ENCODE data around the gene DPYSL5. TPM values are rescaled to one million over a fixed set of nuclear protein-coding genes. Genes with fewer than 3 reads are reported as not detected.

Gene DPYSL5
- polyA plus RNA-seq, 3 donors: not detected

- H3K9me3 ChIP-seq (replicated peaks in 1 of 2; ENCODE audit: control insufficient read depth in 1 of 2, insufficient read depth in 1 of 2, low read length in 2 of 2): no peaks in the 10 kb centered on the region
- H3K4me2 ChIP-seq (replicated peaks; ENCODE audit: extremely low read depth, low read length, poor library complexity, severe bottlenecking): no peak overlapping the region
- intact Hi-C loops (cut with micrococcal nuclease): no loop called here
- peaks cover 0 to 4% (median 2%) of the 10 kb centered on the region in 7 donors for H3K9me3 Mint-ChIP-seq
- no peaks in the 10 kb centered on the region for H3K27me3 ChIP-seq (ENCODE audit: control insufficient read depth in 2 of 2, insufficient read depth in 2 of 2, low read length in 2 of 2)
- H4K20me1 ChIP-seq (ENCODE audit: insufficient read depth, low read length): no peaks in the 10 kb centered on the region
- TF ChIP-seq CTCF (IDR thresholded peaks at IDR 0.05): no peak
- H3K27ac ChIP-seq (ENCODE audit: low read depth in 1 of 2, low read length in 2 of 2): no peak overlapping the region
- no peak for DNase-seq
- H3K4me1 Mint-ChIP-seq: no peaks in the 10 kb centered on the region
- H3K4me3 ChIP-seq (replicated peaks in 1 of 3; ENCODE audit: low read depth in 2 of 3, low read length in 3 of 3): no peak overlapping the region
- H3K79me2 ChIP-seq (ENCODE audit: insufficient read depth, low read length): no peaks in the 10 kb centered on the region
- H3K27ac Mint-ChIP-seq: peak overlapping the region in 2 of 7 donors; percentile 3 to 77
- 100% methylated on average over 6 of the region's 7 CpGs for WGBS (ENCODE audit: insufficient coverage)
- H3K27me3 Mint-ChIP-seq (ENCODE audit: low read depth in 3 of 3): peaks cover 0 to 2% (median 0%) of the 10 kb centered on the region in 3 donors
- H3K4me3 Mint-ChIP-seq: no peak overlapping the region
- peaks cover 10 to 28% of the 10 kb centered on the region in 2 donors for H3K36me3 ChIP-seq (replicated peaks in 1 of 2; ENCODE audit: control insufficient read depth in 1 of 2, insufficient read depth in 2 of 2, low read length in 2 of 2)
- H3K36me3 Mint-ChIP-seq: peaks cover 26 to 45% of the 10 kb centered on the region in 2 donors
- H2AFZ ChIP-seq (ENCODE audit: insufficient read depth, low read depth, low read length, poor library complexity, severe bottlenecking): no peak overlapping the region
- no peaks in the 10 kb centered on the region for H3K4me1 ChIP-seq (ENCODE audit: control insufficient read depth in 1 of 2, insufficient read depth in 2 of 2, low read length in 2 of 2)
- H3K9ac ChIP-seq (ENCODE audit: insufficient read depth, low read length, poor library complexity, severe bottlenecking): no peak overlapping the region
Observed at GRCh38 chr2:26801796-26802195, 46.1 kb upstream of the DPYSL5 start.

GRCh38 chr2:26805241-26805676 is 42.7 kb upstream of the DPYSL5 start:
- intact Hi-C loops (cut with micrococcal nuclease): no loop called here
- TF ChIP-seq CTCF (IDR thresholded peaks at IDR 0.05): no peak
- peaks cover 4 to 5% of the 10 kb centered on the region in 2 donors for H3K4me1 ChIP-seq (ENCODE audit: control insufficient read depth in 1 of 2, insufficient read depth in 2 of 2, low read length in 2 of 2)
- WGBS (ENCODE audit: insufficient coverage): 100% methylated on average over 3 of the region's 5 CpGs
- no peaks in the 10 kb centered on the region for H4K20me1 ChIP-seq (ENCODE audit: insufficient read depth, low read length)
- peaks cover 4 to 11% of the 10 kb centered on the region in 2 donors for H3K36me3 ChIP-seq (replicated peaks in 1 of 2; ENCODE audit: control insufficient read depth in 1 of 2, insufficient read depth in 2 of 2, low read length in 2 of 2)
- peaks cover 0 to 5% (median 2%) of the 10 kb centered on the region in 7 donors for H3K9me3 Mint-ChIP-seq
- H3K27ac Mint-ChIP-seq: no peak overlapping the region
- no peak overlapping the region for H3K4me3 ChIP-seq (replicated peaks in 1 of 3; ENCODE audit: low read depth in 2 of 3, low read length in 3 of 3)
- no peak overlapping the region for H3K27ac ChIP-seq (ENCODE audit: low read depth in 1 of 2, low read length in 2 of 2)
- no peaks in the 10 kb centered on the region for H3K9me3 ChIP-seq (replicated peaks in 1 of 2; ENCODE audit: control insufficient read depth in 1 of 2, insufficient read depth in 1 of 2, low read length in 2 of 2)
- no peaks in the 10 kb centered on the region for H3K27me3 ChIP-seq (ENCODE audit: control insufficient read depth in 2 of 2, insufficient read depth in 2 of 2, low read length in 2 of 2)
- H3K4me3 Mint-ChIP-seq: no peak overlapping the region
- no peaks in the 10 kb centered on the region for H3K79me2 ChIP-seq (ENCODE audit: insufficient read depth, low read length)
- H3K36me3 Mint-ChIP-seq: peaks cover 11 to 15% of the 10 kb centered on the region in 2 donors
- DNase-seq: no peak
- no peak overlapping the region for H2AFZ ChIP-seq (ENCODE audit: insufficient read depth, low read depth, low read length, poor library complexity, severe bottlenecking)
- H3K4me1 Mint-ChIP-seq: peaks cover 6% of the 10 kb centered on the region
- H3K27me3 Mint-ChIP-seq (ENCODE audit: low read depth in 3 of 3): peaks cover 0 to 3% (median 0%) of the 10 kb centered on the region in 3 donors
- H3K9ac ChIP-seq (ENCODE audit: insufficient read depth, low read length, poor library complexity, severe bottlenecking): no peak overlapping the region
- no peak overlapping the region for H3K4me2 ChIP-seq (replicated peaks; ENCODE audit: extremely low read depth, low read length, poor library complexity, severe bottlenecking)

Data from CD14-positive monocyte (primary cell).